ENCODE results near the gene B3GNT3.
"Not testable (repeated sequence)": the region's sequence is repeated elsewhere in the genome, so short reads cannot be mapped to it uniquely, and the experiment has no call there.

The B3GNT3 gene

GRCh38 chr19:17797424-17798201 is 2.7 kb downstream of the B3GNT3 start:
- no peak for DNase-seq (ENCODE audit: low read depth)

- DNase-seq (ENCODE audit: low read depth) = not testable (repeated sequence)
Observed at GRCh38 chr19:17798599-17798998, 3.7 kb downstream of the B3GNT3 start.

GRCh38 chr19:17802137-17802858 is 7.4 kb downstream of the B3GNT3 start:
- no peak for DNase-seq (ENCODE audit: low read depth)

GRCh38 chr19:17803264-17803896 is 8.4 kb downstream of the B3GNT3 start:
- no peak for DNase-seq (ENCODE audit: low read depth)

- DNase-seq (ENCODE audit: low read depth) = no peak
Observed at GRCh38 chr19:17805427-17805826, 10.5 kb downstream of the B3GNT3 start.

GRCh38 chr19:17806945-17807344 is 12.0 kb downstream of the B3GNT3 start:
- no peak for DNase-seq (ENCODE audit: low read depth)

- DNase-seq (ENCODE audit: low read depth) = no peak
Observed at GRCh38 chr19:17807731-17808316, 12.9 kb downstream of the B3GNT3 start.

GRCh38 chr19:17811103-17811502 is 16.2 kb downstream of the B3GNT3 start:
- DNase-seq (ENCODE audit: low read depth) = no peak

- DNase-seq (ENCODE audit: low read depth) = no peak
Observed at GRCh38 chr19:17811681-17812080, 16.7 kb downstream of the B3GNT3 start.

- no peak for DNase-seq (ENCODE audit: low read depth)
Observed at GRCh38 chr19:17812099-17812498, 17.2 kb downstream of the B3GNT3 start.

- DNase-seq (ENCODE audit: low read depth) = no peak
Observed at GRCh38 chr19:17817668-17818363, 22.9 kb downstream of the B3GNT3 start.

- no peak for DNase-seq (ENCODE audit: low read depth)
Observed at GRCh38 chr19:17821190-17821589, 26.3 kb downstream of the B3GNT3 start, which contains the start of gene INSL3. TSS of gene INSL3 (minus strand) at chr19:17821519. CDS start at chr19:17821506, 13 bp downstream.

GRCh38 chr19:17824339-17824738 is 29.4 kb downstream of the B3GNT3 start:
- no peak for DNase-seq (ENCODE audit: low read depth)

GRCh38 chr19:17826508-17827056 is 31.6 kb downstream of the B3GNT3 start:
- no peak for DNase-seq (ENCODE audit: low read depth)

- DNase-seq (ENCODE audit: low read depth) = no peak
Observed at GRCh38 chr19:17829855-17830566, 35.1 kb downstream of the B3GNT3 start.

GRCh38 chr19:17830567-17831418 is 35.9 kb downstream of the B3GNT3 start:
- DNase-seq (ENCODE audit: low read depth) = no peak

- DNase-seq (ENCODE audit: low read depth) = no peak
Observed at GRCh38 chr19:17831419-17831888, 36.5 kb downstream of the B3GNT3 start.

GRCh38 chr19:17832443-17833208 is 37.7 kb downstream of the B3GNT3 start:
- no peak for DNase-seq (ENCODE audit: low read depth)

All from stimulated activated CD8-positive, alpha-beta memory T cell treated with anti-CD3 and anti-CD28 coated beads, Interleukin-12 subunit alpha, Interleukin-12 subunit beta, amount 100 ng/mL, for 4 hours (primary cell).